Activated naive CD8-positive, alpha-beta T cell (primary cell): Measurements from ENCODE around the gene GPSM1.

Source experiments
- H3K27ac Mint-ChIP-seq: one replicate; pipeline ENCODE4 v1.8.0; 2021; ENCODE audit warnings: mixed read lengths
- H3K27me3 Mint-ChIP-seq: one replicate; pipeline ENCODE4 v1.8.0; 2021; ENCODE audit warnings: mixed read lengths
- H3K36me3 Mint-ChIP-seq: one replicate; pipeline ENCODE4 v1.8.0; 2021; ENCODE audit warnings: mixed read lengths
- H3K4me1 Mint-ChIP-seq: one replicate; pipeline ENCODE4 v1.8.0; 2021; ENCODE audit warnings: low read depth, mixed read lengths
- H3K4me3 Mint-ChIP-seq: one replicate; pipeline ENCODE4 v1.8.0; 2021; ENCODE audit warnings: mild to moderate bottlenecking, mixed read lengths
- H3K9me3 Mint-ChIP-seq: one replicate; pipeline ENCODE4 v1.8.0; 2021; ENCODE audit warnings: low read depth, mixed read lengths

The GPSM1 gene

DNA sequence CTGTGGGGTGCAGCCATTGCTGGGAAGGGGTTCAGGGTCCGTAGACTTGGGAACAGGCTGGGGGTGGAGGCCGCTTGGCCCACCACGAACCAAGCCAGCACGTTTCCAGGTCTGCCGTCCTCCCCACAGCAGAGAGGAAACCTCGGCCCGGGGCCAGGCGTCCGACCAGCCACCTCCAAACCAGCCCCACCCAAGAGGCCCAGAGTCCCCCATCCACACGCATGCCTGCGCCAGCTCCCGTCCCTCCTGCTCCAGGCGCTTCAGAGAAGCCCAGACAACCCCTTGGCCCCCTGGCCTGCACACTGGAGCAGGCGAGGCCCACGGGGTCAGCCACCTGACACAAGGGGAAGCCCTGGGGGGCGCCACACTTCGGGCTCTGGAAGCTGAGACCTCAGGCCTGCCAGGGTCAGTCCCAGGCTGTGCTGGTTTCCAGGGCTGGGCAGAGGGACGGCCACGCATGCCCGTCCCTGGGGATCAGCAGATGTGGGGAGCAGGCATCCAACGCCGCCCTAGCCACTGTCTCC lies 29.9 kb downstream of the GPSM1 start:
- H3K36me3 Mint-ChIP-seq, result no peaks in the 10 kb centered on the region
- no peaks in the 10 kb centered on the region for H3K4me1 Mint-ChIP-seq
- H3K27me3 Mint-ChIP-seq, result no peaks in the 10 kb centered on the region
- H3K9me3 Mint-ChIP-seq, result no peaks in the 10 kb centered on the region
- H3K27ac Mint-ChIP-seq, result no peak overlapping the region
- H3K4me3 Mint-ChIP-seq, result no peak overlapping the region

DNA sequence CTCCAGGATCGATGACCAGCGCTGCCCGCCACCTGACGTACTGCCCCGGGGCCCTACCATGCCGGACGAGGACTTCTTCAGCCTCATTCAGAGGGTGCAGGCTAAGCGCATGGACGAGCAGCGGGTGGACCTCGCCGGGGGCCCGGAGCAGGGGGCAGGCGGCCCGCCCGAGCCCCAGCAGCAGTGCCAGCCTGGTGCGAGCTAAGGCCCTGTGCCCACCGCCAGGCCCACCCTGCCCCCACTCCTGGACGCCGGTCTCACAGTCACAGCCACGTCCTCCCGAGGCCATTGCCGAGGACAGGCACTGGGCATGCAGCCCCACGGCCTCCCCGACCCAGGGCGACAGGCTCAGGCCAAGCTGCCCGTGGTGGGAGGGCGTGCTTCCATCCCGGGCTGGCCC lies 30.7 kb downstream of the GPSM1 start:
- Mint-ChIP-seq H3K9me3 (no peaks in the 10 kb centered on the region), H3K4me1 (peaks cover 3% of the 10 kb centered on the region), H3K27me3 (no peaks in the 10 kb centered on the region), H3K36me3 (no peaks in the 10 kb centered on the region), H3K27ac (no peak overlapping the region), H3K4me3 (no peak overlapping the region)

DNA sequence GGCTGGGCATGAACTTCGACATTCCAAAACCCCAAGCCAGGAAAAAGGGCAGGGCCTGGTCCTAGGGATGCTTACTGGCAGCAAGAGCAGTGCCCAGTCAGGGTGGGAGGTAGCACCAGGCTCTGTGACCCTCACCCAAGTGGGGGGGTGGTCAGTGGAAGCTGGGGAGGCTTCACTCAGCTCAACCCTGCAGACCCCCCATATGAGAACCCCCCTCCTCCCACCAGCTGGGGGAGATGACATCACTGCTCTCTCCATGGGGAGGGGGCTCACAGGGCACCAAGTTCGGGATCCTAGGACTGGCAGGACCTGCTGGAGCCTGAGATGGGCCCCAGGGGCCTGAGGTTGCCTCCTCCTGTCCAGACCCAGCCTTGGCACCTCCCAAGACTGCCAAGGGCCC lies 31.5 kb downstream of the GPSM1 start:
- no peaks in the 10 kb centered on the region for H3K36me3 Mint-ChIP-seq
- H3K4me1 Mint-ChIP-seq, result peaks cover 3% of the 10 kb centered on the region
- no peak overlapping the region for H3K4me3 Mint-ChIP-seq
- H3K9me3 Mint-ChIP-seq, result no peaks in the 10 kb centered on the region
- no peaks in the 10 kb centered on the region for H3K27me3 Mint-ChIP-seq
- no peak overlapping the region for H3K27ac Mint-ChIP-seq

DNA sequence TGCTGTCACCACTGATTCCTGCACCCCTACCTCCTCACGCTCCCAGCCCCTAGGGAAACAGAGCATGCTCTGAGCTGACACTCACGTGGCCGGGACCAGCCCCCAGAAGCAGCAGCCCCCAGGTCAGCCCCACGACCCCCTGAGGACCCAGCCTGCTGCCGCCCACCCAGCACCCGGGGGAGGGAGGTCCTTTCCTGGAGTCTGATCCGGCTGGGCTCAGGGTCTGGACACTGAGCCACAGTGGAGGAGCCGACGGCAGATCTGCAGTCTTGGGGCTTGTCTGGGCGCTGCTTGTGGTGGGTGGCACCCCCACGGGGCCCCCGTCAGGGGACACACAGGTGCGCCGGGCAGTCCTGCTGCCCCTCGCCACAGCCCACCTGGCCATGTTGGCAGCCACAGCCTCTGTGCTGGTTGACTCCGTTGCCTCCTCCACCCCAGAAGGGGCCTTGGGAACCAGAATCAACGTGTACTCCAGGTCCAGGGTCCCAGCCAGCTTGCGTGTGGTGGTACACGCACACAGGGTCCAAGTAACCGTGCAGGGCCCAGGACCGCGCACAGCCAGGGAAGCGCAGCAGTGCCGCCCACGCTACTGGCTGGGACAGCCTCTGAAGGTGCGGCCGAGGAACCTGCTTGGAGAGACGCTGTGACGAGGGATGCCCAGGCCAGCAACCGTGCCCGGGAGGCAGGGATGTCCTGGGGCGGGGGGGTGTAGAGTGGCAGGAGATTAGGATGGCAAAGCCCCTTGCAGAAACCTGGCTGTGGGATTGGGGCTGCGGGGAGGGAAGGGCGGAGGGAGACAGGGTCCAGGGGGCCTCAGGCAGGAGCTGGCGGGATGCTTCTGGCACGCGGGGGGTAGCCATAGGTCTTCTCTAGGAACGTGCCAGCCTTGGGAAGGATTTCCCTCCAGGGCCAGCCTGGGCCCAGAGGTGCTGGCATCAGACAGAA lies 32.7 kb downstream of the GPSM1 start:
- Mint-ChIP-seq H3K4me1 (peaks cover 3% of the 10 kb centered on the region), H3K9me3 (no peaks in the 10 kb centered on the region), H3K27me3 (no peaks in the 10 kb centered on the region), H3K27ac (no peak overlapping the region), H3K4me3 (no peak overlapping the region), H3K36me3 (no peaks in the 10 kb centered on the region)

DNA sequence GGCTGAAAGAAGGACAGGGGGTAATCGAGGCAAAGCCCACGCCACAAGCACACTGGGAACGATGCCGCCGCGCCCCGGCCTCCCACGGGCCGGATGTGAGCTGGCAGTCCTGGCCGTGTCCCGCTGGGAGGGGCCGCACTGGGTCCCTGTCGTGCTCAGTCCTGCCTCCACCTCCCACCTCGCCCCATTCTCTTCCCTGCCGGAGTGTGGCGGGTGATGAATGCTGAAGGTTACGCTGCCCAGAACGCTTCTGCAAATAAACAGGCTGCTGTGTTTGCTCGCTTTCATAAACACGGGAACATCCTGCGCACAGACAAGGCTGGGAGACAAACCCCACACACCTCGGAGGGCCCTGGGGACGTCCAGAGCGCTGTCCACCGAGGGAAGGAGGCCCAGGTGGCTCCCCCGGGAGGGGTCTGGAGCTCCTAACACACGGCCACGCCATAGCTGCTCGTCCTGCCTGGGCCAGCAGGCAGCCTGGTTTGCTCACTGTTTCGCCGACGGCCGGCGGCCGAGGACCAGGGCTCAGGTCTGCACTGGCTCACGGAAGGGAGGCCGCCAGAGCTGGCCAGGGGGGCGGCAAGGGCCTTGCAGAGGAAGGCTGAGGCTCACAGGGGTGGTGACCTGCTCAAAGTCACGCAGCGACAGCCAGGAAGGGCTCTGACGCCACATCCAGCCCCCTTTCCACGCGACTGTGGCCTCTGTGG lies 33.9 kb downstream of the GPSM1 start:
- Mint-ChIP-seq H3K9me3 (no peaks in the 10 kb centered on the region), H3K4me1 (peaks cover 5% of the 10 kb centered on the region), H3K27ac (no peak overlapping the region), H3K27me3 (no peaks in the 10 kb centered on the region), H3K36me3 (no peaks in the 10 kb centered on the region), H3K4me3 (no peak overlapping the region)

DNA sequence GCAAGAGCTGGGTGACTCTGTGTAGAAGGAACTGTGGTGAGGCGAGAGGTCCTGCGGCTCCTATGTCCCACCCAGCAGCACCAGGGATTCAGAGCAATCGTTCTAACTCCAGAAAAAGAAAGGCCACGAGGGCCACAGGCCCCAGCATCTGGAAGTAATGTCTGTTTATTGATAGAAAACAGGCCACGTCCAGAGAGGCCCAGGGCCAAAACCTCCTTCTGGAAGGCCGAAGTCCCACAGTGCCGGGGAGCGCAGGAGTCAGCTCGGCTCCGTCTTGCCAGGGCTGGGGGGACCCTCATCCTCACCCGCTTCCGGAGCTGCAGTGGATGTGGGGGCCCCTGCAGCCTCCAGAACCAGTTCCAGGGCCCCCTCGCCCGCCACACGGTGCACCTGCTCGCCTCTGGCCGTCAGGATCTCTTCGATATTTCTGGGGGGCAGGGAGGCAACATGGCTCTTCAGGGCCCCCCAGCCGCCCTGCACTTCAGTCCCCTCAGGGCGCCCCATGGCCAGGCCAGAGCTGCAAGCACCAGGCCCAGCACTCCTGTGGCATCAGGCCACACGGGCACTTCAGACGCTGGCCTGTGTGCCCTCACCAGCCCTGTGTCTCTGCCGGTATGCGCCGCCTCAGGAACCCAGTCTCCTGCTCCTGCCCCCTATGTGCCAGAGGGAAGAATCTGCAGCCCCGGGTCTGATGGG lies 34.6 kb downstream of the GPSM1 start:
- no peak overlapping the region for H3K27ac Mint-ChIP-seq
- H3K9me3 Mint-ChIP-seq, result no peaks in the 10 kb centered on the region
- H3K36me3 Mint-ChIP-seq, result no peaks in the 10 kb centered on the region
- H3K4me3 Mint-ChIP-seq, result no peak overlapping the region
- peaks cover 5% of the 10 kb centered on the region for H3K4me1 Mint-ChIP-seq
- no peaks in the 10 kb centered on the region for H3K27me3 Mint-ChIP-seq

DNA sequence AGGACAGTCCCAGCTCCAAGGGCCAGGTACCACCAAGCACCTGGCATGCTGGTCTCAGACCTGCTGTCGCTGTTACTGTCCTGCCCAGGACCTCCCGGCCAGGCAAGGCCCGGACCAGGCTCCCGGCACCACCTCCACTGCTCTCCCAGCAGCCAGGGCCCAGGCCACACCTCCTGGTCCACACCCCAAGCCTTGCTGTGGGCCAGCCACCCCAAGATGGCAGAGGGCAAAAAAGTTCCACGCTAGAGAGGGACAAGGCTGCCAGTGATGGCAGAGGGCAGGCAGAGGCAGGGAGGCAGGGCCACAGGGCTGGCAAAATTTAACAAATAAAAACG lies 35.1 kb downstream of the GPSM1 start:
- no peaks in the 10 kb centered on the region for H3K27me3 Mint-ChIP-seq
- peaks cover 5% of the 10 kb centered on the region for H3K4me1 Mint-ChIP-seq
- H3K27ac Mint-ChIP-seq, result no peak overlapping the region
- H3K36me3 Mint-ChIP-seq, result no peaks in the 10 kb centered on the region
- peak overlapping the region; percentile 83 for H3K4me3 Mint-ChIP-seq
- H3K9me3 Mint-ChIP-seq, result no peaks in the 10 kb centered on the region

DNA sequence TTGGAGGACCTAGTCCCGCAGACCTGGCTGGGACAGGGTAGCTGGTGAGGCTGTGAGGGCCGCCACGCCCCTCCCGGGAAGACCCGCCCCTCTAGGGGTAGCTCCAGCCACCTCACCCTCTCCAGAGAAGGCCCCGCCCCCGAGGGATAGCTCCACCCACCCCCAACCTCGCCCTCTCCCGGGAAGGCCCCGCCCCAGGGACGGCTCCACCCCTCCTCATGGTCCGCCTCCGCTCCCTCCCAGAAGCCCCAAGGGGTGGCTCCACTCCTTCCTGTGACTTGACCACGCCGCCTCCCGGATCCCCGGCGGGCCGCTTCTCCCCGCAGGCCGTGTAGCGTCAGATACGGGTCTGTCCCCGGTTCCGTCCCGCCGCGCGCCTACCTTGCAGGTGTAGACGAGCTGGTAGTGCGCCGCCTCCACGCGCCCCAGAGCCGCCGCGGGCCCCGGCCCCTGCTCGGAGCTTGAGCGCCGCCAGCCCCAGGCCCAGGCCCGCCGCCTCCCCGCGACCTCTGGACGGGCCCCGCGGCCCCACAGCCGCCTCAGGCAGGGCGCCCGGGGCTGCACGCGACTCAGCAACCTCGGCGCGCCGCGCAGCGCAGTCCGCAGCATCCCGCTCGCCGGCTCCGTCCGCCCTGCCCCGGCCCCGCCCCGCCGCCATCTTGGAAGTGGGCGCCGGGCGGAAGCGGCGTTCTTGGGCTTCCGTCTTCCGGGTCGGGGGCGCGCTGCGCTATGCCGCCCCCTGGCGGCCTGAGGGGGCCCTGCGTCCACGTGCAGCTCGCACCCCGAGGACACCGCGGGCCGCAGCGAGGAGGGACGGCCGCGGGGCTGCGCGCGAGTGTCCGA lies 36.0 kb downstream of the GPSM1 start, which contains the start of gene DNLZ:
Gene DNLZ (minus strand): TSS at position 639 of the 843 bp plus-strand sequence. CDS start 30 bp downstream, at position 609.
- peaks cover 5% of the 10 kb centered on the region for H3K4me1 Mint-ChIP-seq
- no peaks in the 10 kb centered on the region for H3K9me3 Mint-ChIP-seq
- peak within 1 kb of the TSS; percentile 58 for H3K27ac Mint-ChIP-seq
- peak within 1 kb of the TSS; percentile 83 for H3K4me3 Mint-ChIP-seq
- no peaks in the 10 kb centered on the region for H3K36me3 Mint-ChIP-seq
- no peaks in the 10 kb centered on the region for H3K27me3 Mint-ChIP-seq

DNA sequence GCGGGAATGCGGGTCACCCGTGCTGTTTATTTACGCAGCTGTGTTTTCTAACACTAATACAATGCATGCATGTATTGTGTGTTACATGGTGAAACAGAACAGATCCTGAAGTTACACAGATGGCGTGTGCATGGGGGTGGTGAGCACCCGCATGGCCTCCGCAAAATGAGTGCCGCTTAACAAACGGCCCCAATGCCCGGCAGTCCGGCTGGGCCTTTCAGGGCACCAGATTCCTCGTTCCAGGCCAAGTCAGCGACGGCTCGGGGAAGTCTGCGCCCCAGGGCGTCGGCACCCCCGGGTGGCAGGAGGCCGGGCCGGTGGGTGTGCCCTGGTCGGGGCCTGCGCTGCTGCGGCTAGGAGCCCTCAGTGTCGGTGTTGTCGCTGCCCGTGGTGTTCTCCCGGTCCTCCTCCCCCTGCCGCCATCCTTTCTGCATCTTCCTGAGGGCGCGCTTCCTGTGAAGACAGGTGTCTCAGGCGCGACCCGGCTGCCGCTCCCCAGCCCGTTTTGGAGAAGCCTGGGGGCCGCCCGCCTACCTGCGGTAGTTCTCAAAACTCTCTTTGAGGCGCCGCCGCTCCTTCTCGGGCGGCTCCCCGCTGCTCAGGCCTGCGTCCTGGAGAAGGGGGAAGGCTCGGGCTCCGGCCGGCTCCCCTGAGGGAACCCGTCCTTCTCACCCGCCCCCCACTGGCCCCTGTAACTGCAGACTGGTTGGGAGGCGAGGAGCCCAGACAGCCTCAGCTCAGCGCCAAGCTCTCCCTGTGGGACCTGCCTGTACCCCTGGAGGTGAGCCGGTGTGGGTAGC lies 36.8 kb downstream of the GPSM1 start:
- Mint-ChIP-seq H3K4me3 (peak overlapping the region; percentile 70), H3K27ac (no peak overlapping the region)

DNA sequence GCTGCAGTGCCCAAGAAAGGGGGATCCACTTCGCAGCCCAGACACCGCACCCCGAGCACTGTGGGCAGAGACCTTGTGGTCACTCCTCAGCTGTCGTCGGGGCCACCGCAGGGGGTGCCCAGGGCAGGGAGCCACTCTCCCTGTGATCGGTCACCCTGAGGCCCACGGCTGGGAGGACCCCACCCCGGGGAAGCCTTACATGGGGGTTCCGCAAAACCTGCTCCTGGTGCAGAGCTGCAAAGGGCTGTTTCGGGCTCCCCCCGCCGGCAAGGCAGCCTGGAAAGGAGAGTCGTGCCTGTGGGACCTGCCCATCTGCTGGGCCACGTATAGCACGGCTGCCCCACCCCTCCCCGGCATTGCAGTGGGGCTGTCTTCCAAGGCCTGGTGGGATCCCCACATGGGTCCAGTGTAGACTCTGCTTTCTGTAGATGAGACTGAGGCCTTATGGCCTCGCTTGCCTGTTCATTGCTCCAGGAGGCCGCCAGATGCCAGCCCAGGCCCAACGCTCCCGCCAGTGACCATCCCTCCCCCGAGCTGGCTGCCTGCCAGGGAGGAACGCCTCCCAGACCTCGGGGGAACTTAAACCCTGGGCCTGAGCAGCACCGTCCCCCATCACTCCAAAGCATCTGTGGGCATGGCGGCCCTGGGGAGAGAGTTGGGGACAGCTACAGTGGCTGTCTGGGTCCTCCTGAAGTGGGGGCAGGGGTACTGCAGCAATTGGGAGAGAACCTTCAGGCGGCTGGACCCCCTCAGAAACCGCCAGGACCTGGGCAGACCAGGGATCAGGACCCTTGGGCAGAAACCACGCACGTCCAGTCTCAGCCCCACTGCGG lies 37.8 kb downstream of the GPSM1 start:
- H3K9me3 Mint-ChIP-seq, result no peaks in the 10 kb centered on the region
- H3K4me1 Mint-ChIP-seq, result peaks cover 5% of the 10 kb centered on the region
- no peak overlapping the region for H3K4me3 Mint-ChIP-seq
- no peaks in the 10 kb centered on the region for H3K36me3 Mint-ChIP-seq
- H3K27me3 Mint-ChIP-seq, result no peaks in the 10 kb centered on the region
- H3K27ac Mint-ChIP-seq, result no peak overlapping the region

More for the DNA sequence above, 36.8 kb downstream of the GPSM1 start:
- peaks cover 5% of the 10 kb centered on the region for H3K4me1 Mint-ChIP-seq
- H3K9me3 Mint-ChIP-seq, result no peaks in the 10 kb centered on the region
- no peaks in the 10 kb centered on the region for H3K27me3 Mint-ChIP-seq
- no peaks in the 10 kb centered on the region for H3K36me3 Mint-ChIP-seq

DNA sequence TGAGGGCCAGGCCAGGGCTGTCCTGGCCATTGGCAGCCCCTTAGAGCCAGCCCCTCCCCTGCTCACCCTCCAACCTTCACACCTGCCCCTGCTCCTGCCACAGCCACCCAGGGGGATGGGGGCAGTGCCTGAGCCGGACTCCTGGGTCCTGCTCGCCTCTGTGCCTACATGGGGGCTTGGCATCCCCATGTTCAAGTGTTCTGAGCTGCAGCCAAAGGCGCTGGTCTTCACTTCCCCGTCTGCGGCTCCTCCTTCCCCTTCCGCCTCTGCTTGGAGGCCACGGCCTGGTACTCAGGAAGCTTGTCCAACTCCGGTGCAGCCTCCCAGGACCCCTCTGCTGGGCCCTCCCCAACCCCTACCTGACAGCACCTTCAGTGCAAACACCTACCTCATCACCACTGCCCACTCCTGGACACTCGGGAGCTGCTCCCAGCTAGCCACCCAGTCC lies 38.5 kb downstream of the GPSM1 start:
- H3K36me3 Mint-ChIP-seq, result no peaks in the 10 kb centered on the region
- H3K27me3 Mint-ChIP-seq, result no peaks in the 10 kb centered on the region
- no peak overlapping the region for H3K4me3 Mint-ChIP-seq
- H3K27ac Mint-ChIP-seq, result no peak overlapping the region
- peaks cover 5% of the 10 kb centered on the region for H3K4me1 Mint-ChIP-seq
- no peaks in the 10 kb centered on the region for H3K9me3 Mint-ChIP-seq

DNA sequence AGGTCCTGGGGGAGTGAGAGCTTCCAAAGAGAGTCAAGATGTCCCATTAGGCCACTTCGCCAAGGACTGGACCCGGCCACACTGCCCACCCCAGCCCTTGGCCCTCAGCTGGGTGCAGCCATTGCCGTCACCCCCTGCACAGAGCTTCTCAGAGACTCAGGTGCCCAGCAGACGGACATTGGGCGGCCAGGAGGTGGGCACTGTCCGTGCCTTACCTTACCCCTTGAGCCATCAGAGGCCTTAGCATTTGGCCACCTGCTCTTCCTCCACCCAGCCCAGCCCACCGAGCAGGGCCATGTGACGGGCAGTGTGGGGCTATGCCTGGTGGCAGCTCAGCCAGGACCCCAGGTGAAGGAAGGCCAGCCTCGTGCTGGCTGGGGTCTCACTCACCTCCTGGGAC lies 39.5 kb downstream of the GPSM1 start:
- no peaks in the 10 kb centered on the region for H3K9me3 Mint-ChIP-seq
- no peak overlapping the region for H3K4me3 Mint-ChIP-seq
- H3K27me3 Mint-ChIP-seq, result no peaks in the 10 kb centered on the region
- H3K36me3 Mint-ChIP-seq, result no peaks in the 10 kb centered on the region
- H3K4me1 Mint-ChIP-seq, result peaks cover 5% of the 10 kb centered on the region
- no peak overlapping the region for H3K27ac Mint-ChIP-seq
